Renal cortical epithelial cell (primary cell): ENCODE data around the gene P2RX1. TPM values are rescaled to one million over a fixed set of nuclear protein-coding genes. Genes with fewer than 3 reads are reported as not detected.
"Not testable (repeated sequence)": the region's sequence is repeated elsewhere in the genome, so short reads cannot be mapped to it uniquely, and the experiment has no call there.

ENCODE experiments used
- DNase-seq: peaks from one replicate; pipeline ENCODE4 v3.0.0-alpha.2; 2011; ENCODE audit warnings: low read depth
- total RNA-seq: library from RNA; depleted of rRNA; stranded (reverse); fragments of >200 nt; gene quantifications from 2 replicates; pipeline ENCODE4 v1.2.3, GENCODE V29; 2014

The P2RX1 gene
- total RNA-seq, 1 donor from 2014 or later: not detected

DNA sequence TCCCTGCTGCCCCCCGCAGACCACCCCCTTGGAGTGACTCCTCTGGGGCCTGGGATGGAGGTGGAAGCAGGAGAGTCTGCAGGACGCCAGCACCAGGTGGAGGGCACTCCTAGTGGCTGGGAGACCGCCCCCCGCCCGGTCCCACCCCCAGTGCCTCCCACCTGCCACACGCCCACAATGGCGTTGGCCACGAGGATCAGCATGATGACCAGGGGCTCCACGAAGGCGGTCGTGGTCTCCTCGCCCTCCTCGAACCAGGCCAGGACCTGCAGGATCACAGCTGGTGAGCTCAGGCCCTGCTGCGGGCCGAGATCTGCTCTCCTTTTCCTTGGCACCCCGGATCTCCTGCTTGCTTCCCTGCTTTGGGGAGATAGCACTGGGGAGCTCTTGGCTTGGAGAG lies 35.2 kb upstream of the P2RX1 start:
- no peak for DNase-seq

DNA sequence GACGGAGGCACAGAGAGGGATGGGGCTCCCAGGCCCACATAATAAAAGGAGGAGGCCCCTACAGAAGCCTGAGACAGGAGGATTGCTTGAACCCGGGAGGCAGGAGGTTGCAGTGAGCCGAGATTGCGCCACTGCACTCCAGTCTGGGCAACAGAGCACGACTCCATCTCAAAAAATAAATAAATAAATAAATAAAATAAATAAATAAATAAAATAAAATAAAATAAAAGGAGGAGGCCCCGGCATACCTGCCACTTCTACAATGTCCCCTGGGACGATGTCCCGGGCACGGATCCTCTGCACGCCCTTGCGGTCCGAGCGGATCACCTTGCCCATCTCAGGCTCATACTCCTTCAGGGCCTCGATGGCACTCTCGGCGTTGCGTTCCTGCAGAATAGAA lies 34.7 kb upstream of the P2RX1 start:
- no peak for DNase-seq

DNA sequence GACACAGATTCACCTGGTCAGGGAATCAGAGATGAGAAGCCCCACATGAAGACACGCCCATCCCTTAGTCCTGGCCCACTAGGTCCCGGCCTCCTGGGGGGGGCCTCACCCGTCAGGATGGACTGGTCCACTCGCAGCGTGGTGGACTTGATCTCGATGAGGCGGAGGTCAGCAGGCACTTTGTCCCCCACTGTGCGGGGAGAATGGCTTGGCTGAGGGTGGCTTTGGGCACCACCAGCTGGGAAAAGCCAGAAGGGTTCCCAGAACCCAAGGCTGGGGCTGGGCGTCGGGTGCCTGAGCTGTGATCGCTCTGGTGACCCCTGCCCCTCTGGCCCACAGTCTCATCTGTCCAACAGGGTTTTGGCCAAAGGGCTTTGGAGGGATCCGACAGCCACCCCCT lies 34.3 kb upstream of the P2RX1 start:
- no peak for DNase-seq

DNA sequence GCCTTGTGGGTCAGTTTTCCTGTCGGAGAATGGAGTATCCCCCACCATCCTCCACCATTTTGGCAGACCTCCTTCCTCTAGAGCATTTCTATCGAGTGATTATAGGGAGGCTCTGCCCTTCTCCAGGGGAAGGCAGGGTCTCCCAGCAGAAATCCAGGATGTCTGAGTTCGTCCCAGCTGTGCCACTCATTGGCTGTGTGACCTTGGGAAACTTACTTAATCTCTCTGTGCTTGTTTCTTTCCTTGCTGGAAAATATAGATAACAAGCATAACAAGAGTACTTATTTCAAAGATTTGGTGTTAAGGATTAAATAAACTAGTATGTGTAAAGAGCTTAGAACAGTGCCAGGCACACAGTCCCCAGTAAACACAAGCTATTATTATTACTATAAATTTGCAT lies 33.2 kb upstream of the P2RX1 start:
- no peak for DNase-seq

DNA sequence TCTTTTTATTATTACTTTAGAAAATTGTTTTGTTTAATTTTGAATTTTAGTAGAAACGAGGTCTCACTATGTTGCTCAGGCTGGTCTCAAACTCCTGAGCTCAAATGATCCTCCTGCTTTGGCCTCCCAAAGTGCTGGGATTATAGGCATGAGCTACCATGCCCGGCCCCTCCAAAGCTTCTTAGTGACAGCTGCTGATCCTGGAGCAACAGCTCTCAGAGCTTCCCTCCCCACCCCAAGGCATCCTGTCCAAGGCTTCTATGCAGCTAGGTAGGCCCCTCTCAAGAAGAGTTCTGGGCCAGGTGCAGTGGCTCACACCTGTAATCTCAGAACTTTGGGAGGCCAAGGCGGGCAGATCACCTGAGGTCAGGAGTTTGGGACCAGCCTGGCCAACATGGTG lies 32.3 kb upstream of the P2RX1 start:
- not testable (repeated sequence) for DNase-seq

DNA sequence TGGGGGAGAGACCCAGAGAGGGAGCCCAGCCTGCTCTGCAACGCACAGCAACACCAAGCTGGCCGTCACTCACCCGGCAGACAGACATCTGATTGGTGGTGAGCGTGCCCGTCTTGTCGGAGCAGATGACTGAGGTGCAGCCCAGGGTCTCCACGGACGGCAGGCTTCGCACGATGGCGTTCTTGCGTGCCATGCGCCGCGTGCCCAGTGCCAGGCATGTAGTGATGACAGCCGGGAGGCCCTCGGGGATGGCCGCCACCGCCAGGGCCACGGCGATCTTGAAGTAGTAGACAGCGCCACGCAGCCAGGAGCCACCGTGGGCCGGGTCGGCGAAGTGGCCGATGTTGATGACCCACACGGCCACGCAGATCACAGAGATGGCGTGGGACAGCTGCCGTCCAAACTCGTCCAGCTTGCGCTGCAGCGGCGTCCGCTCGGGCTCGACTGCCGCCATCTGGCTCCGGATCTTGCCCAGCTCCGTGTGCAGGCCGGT lies 31.1 kb upstream of the P2RX1 start:
- no peak for DNase-seq

DNA sequence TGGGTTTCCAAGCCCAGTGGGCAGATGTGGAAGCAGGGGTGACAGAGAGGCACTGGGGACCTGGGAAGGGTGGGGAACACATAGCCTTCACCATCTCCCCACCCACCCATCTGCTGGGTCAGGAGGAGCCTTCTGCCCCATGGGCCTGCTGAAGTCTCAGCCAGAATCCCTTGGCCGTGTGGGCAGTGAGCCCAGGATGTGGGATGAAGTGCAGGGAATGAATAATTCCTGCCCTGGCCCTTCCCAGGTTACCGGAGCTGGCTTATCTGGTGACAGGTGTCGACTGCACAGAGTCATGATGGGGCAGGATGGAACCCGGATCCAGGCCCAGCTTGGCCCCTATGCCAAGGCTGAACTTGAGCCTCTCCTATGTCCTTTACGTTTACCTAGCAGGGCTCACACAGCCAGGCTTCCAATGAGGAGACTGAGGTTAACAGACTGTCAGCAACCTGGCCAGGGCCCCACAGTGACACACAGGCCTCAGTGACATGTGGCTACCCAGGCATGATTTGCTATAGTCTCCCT lies 30.5 kb upstream of the P2RX1 start:
- no peak for DNase-seq

DNA sequence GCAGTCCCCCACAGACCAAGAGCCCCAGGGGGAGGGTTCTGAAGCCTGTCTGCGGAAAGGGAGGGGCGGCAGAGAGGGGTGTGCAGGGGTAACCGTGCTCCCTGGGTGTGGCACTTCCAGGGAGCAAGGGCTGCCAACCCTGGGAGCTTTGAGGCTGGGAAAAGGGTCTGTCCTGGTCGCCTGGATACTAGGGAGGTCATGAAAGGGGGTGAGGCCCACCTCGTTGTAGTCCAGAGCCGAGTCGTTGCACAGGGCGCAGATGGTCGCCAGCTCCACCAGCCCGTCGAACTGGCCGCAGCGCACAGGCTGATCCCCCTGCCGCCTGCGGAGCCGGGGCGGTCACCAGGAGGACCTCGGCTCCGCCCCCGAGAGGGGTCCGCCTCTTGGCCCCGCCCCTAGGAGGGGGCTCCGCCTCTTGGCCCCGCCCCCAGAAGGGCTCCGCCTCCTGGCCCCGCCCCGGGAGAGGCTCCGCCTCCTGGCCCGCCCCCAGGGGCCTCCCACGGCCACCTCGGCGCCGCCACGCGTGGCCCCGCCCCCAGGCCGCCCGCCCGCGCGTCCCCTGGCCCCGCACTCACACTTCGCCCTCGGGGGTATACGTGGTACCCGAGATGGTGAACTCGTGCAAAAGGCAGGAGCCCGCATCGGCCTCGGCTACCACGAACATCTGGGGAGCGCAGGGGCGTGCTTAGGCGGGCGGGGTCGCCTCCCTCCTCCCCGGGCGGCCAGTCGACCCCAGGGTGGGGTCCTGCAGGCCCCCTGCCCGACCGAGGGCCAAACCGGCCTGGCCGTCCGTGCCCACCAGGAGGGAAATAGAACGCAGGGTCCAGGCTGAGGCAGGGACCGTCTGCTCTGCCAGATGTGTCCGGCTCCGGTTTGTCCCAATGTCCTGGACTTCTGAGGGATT lies 28.5 kb upstream of the P2RX1 start:
- DNase-seq: no peak

DNA sequence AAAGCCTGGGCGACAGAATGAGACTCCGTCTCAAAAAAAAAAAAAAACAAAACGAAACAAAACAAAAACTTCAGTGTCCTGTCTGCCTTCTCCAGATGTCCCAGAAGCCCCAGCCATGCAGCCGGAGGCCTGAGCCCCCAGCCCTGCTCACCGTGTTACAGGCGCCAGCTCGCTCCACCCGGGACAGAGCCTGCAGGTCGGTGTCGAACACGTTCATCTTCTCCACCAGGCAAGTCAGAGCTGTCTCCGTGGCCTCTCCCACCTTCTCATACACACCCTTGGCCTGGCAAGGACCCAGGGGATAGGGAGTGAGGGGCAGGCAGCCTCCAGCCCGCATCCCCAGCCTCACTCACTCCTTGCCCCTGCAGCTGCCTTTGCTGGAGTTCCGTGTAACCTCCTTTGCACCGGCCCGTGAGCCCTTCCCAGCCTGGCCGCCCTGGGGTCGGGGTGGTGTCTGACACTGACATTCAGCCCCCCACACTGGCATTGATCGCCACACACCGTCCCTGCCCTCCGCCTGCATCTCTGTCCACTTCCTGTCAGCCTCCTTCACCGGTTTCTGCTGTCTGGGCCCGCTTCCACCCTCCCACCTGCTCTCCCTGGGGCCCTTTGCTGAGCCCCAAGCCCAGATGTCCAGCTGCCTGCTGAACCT lies 27.1 kb upstream of the P2RX1 start:
- DNase-seq: no peak

DNA sequence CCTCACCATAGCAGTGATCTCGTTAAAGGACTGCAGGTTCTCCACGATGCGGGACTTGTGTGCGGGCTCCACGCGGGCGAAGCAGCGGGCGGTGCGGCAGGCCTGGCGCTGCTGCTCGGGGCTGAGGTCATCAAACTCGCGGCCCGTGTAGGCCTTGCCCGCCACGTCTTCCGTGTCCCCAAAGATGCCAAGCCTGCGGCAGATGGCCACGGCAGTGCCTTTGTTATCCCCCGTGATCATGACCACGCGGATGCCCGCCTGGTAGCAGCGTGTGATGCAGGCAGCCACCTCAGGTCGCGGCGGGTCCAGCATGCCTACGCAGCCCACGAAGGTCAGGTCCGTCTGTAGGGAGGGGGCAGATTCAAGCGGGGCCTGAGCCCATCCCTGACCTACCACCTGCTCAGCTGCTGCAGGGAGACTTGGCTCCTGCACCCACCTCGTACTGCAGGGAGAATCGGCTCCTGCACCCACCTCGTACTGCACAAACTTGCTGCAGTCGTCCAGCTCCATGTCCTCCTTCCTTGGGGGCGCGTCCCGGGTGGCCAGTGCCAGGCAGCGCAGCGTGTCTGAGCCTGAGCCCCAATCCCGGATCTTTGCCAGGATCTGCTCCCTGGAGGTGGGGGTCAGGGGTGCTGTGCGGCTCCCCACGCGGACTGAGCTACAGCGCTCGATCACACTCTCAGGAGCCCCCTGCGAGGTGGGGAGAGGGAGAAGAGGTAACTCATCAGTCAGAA lies 24.9 kb upstream of the P2RX1 start:
- no peak for DNase-seq

DNA sequence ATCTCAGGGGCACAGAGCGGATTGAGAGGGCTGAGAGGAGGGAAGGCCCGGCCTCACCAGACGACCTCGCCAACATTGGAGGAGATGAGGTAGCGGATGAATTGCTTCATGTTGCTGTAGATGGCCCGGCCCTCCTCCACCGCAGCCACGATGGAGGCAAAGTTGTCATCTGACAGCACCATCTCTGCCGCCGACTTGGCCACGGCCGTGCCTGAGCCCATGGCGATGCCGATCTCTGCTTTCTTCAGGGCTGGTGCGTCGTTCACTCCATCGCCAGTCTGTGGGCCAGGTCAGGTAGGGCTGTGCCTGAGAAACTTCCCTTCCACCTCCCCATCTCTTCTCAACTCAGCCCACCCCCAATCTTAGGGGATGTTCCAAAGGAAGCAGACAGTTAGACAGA lies 21.1 kb upstream of the P2RX1 start:
- DNase-seq: no peak

DNA sequence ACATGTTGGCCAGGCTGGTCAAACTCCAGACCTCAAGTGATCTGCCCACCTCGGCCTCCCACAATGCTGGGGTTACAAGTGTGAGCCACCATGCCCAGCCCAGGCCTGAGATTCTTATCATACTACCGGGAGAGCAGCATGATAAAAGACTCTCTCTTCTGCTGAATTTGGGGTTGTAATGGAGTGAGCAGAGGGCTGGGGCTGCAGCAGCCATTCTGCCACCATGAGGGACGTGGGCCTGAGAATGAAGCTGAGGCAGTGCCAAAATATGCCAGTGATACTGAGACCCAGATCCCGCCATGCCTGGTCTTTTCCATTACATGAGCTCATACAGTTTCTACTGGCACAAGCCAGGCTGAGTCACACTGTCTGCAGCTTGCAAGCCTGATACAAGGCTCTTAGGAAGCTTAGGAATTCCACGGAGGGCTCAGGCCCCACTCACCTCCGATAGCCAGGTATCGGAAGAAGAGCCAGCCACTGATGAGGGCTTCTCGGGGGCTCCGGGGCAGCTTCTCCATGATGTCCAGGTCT lies 19.6 kb upstream of the P2RX1 start:
- peak; percentile 8 for DNase-seq

DNA sequence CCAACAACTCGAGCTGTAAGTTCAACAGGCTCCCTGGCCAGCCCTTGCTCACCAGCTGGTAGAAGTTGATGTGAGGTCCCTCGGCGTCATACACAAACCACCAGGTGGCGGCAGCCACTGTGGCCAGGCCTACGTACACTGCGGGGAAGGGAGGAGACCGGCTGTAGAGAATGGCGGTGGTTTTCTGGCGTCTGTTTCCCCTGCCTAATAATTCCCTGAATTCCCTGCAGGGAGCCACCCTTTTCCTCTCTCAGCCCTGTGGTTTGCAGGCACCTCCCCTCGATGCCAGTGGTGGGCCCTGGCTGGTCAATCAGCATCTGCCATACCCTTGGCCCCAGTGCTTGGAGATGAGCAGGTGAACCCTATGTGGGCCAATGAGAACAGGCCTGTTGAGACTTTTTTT lies 18.9 kb upstream of the P2RX1 start:
- peak; percentile 41 for DNase-seq

DNA sequence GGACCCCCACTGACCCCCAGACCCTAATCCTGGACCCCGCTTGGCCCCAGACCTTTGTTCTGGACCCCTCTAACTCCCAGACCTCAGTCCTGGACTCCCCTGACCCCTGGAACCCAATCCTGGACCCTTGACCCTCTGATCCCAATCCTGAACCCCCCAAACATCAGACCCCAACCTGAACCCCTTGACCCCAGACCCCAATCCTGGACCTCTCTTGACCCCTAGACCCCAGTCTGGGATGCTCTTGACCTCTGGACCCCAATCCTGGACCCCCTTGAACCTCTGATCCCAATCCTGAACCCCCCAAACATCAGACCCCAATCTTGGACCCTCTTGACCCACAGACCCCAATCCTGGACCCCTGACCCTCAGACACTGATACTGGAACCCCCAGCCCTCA lies 13.5 kb upstream of the P2RX1 start:
- no peak for DNase-seq

DNA sequence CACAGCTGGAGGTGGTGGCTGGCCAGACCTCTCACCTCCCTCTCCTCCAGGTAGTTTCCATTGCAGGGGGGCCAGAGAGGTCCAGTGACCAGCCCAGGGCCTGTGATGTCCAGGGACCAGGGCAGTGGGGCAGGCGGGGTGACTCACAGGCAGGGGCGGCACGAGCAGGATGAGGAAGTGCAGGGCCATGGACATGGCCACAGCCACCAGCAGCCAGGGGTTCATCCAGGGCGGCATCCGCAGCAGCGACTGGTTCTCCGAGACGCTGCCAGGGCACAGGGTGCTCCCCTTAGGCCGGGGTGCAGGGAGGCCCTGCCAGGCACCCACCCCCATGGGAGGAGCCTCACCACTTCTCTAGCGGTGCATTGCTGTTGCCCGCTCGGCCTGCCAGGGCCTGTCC lies 12.9 kb upstream of the P2RX1 start:
- DNase-seq: no peak

DNA sequence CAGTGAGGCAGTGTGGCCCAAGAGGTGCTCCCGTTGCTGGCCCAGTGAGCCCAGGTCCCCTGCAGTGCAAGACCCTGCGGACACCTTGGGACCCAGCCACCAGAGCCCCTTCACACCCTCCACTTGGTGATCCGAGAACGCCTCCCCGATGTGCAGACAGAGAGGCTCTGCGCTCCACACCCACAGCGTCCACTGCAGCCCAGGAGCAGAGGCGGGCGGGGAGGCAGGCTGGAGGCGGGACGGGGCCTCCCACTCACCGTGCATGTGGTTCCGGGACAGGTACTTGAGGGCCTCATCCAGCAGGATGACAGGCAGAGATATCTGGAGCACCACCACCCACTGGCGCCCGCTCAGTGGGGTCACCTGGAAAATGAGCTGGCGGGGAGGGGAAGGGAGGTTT lies 12.1 kb upstream of the P2RX1 start:
- no peak for DNase-seq

DNA sequence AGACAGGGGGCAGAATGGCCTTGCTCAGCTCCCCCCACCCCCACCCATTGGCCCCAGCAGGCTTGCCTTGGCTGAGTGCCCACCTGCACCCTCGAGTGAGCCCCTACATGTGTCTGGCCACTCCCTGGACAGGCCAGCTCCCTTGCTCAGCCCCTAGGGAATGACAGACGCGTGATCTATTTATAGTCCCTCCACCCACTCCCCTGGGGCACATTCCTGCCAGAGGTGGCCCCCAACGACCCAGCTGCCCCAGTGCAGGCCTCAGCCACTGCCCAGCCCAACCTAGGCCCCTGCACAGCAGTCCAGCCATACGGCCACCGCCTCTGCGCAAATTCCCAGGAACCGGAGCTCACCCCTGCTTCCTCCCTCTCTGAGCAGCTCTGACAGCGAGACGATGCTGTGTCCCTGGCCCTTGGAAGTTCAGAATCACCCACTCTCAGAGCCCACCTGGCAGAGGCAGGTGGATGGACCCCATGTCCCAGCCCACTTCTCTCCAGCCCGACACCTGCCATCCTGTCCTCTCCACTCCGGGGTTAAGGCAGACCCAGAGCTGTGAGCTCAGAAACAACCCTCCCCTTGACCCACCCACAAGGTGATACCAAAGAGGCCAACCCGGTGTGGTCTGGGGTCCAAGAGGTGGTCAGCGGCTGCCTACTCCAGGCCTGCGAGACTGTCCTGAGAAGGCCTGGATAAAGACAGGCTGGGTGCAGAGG lies 11.5 kb upstream of the P2RX1 start:
- peak; percentile 6 for DNase-seq

DNA sequence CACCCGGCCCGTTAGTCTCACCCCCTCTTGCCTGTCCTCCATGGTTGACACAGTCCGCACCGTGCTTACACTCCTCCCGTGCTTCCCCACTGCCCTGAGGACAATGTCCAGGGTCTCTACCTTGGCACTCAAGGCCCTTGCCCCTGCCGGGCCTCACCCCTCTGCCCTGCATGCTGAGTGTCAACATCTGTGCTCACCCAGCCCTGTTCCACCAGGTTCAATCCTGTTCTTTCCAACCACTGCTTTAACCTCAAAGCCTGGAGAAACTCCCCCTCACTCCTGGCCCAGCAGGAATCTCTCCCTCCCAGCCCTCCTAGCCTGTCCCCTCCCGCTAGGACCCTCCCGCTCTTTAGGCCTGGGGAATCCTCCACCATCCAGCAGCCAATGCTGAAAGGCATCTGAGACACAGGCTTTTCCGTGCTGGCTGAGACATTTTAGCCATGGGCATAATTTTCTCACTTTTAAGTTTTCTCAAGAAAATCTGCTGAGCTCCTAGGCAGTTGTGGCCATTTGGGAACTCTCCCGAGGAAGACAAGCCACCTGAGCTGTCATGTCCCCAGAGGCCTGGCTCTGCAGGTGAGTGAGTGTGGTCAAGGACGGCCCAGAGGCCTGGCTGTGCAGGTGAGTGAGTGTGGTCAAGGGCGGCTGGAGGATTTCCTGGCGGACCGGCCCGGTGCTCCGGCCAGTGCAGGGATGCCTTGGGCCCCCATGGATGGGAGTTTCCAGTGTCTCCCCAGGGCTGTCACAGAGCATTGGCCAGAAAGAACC lies 10.8 kb upstream of the P2RX1 start:
- no peak for DNase-seq

DNA sequence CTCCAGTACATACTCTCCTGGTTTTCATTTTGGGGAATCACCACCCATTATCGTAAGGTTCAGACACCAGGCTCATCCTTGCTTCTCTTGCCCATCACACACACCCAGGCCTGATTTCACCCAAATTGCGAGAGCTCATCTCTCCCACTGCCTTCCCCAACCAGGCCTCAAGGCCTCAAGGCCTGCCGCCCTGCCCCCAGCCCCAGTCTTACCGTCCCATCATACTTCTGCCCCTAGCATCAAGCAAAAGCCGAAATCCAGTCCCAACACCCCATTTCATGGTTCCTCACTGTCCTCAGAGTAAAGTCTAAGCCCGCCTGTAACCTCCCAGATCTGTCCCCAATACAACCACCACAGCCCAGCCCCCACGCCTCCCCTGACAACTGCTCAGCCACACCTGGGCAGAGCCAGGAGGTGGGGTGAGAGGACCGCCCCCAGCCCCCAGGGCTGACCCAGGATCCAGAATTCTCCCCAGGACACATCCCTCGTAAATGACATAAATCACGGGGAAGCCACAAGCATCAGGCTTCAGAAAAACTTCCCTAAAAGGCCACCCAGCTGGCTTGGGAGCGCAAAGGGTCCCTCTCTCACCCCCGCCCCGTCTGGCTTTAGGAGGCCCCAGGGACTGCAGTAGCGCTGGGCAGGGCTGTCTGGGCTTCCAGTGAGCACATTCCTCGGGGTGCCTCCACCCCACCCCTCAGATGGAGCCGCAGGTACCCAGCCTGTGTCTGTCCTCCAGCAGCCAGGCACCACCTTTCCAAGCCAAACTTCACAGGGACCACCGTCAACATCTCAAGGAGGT lies 9.6 kb upstream of the P2RX1 start:
- DNase-seq: no peak
